Endothelial cell of umbilical vein (primary cell): ENCODE results near the gene NCKAP5.

Experiments used
- CTCF ChIP-seq, 2 donors: IDR thresholded peaks; 1 replicate in 1 of 2; 2 replicates in 1 of 2; pipeline ENCODE4 v1.5.1; 2011; ENCODE audit warnings: low read length in 2 of 2, mild to moderate bottlenecking in 2 of 2, moderate library complexity in 2 of 2, control low read depth in 1 of 2, inconsistent platforms in 1 of 2, low read depth in 1 of 2; ENCODE audit not compliant: insufficient read depth in 1 of 2; ENCODE audit errors: extremely low read depth in 1 of 2
- EZH2 ChIP-seq: IDR thresholded peaks from 2 replicates; pipeline ENCODE4 v1.6.1; 2012; ENCODE audit warnings: borderline replicate concordance, low read depth, mild to moderate bottlenecking, moderate library complexity, low read length, inconsistent platforms; ENCODE audit not compliant: severe bottlenecking
- POLR2A ChIP-seq: IDR thresholded peaks from 2 replicates; pipeline ENCODE4 v1.6.1; 2012; ENCODE audit warnings: low read depth, mild to moderate bottlenecking, control low read depth, low read length

- TF ChIP-seq CTCF (IDR thresholded peaks at IDR 0.05; ENCODE audit: extremely low read depth in 1 of 2, insufficient read depth in 1 of 2, low read depth in 1 of 2, low read length in 2 of 2) (no peak), POLR2A (no peak), EZH2 (no peak)
These were observed 26.9 kb downstream of the NCKAP5 start for GRCh38 chr2:133541376-133541775.
